ENCODE results near the gene ARMH4.

Gene ARMH4

DNA sequence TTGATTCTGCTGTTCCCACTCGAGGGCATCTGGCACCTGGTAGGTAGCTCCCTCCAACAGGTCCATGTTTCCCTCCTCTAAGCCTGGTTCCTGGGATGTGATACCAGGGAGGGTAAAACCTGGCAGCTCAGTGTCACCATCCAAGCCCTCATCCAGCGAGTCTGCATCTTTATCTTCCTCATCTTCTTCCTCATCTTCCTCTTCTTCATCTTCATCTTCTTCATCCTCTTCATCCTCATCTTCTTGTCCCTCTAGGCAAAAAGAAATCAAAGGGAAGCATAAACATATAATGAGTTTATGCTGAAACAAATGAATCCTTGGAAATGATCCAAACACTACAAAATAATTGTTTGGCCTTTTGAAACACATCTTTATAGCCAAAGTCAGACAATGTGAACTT lies 55.3 kb downstream of the ARMH4 start:
- H3K4me3 ChIP-seq (ENCODE audit: low read depth, low read length): no peak overlapping the region
- no peaks in the 10 kb centered on the region for H3K36me3 ChIP-seq (ENCODE audit: control insufficient read depth, insufficient read depth, low read length)
- no peaks in the 10 kb centered on the region for H3K4me1 ChIP-seq (ENCODE audit: control insufficient read depth, insufficient read depth, low read length)
- no peak overlapping the region for H3K27ac ChIP-seq (ENCODE audit: low read depth, low read length)
- no peak overlapping the region for H3K9ac ChIP-seq (ENCODE audit: low read depth, low read length)
- no peaks in the 10 kb centered on the region for H3K27me3 ChIP-seq (ENCODE audit: control insufficient read depth, insufficient read depth, low read length)
- H3K9me3 ChIP-seq (ENCODE audit: control insufficient read depth, insufficient read depth, low read length): no peaks in the 10 kb centered on the region

- no peaks in the 10 kb centered on the region for H3K9me3 ChIP-seq (ENCODE audit: control insufficient read depth, insufficient read depth, low read length)
Measured at GRCh38 chr14:58091883-58092630, 60.0 kb downstream of the ARMH4 start.

GRCh38 chr14:58089612-58090011 lies 62.4 kb downstream of the ARMH4 start:
- Histone ChIP-seq H3K9ac (ENCODE audit: low read depth, low read length) (no peak overlapping the region), H3K36me3 (ENCODE audit: control insufficient read depth, insufficient read depth, low read length) (no peaks in the 10 kb centered on the region), H3K27me3 (ENCODE audit: control insufficient read depth, insufficient read depth, low read length) (no peaks in the 10 kb centered on the region), H3K4me3 (ENCODE audit: low read depth, low read length) (no peak overlapping the region), H3K27ac (ENCODE audit: low read depth, low read length) (no peak overlapping the region), H3K4me1 (ENCODE audit: control insufficient read depth, insufficient read depth, low read length) (no peaks in the 10 kb centered on the region), H3K9me3 (ENCODE audit: control insufficient read depth, insufficient read depth, low read length) (no peaks in the 10 kb centered on the region)

More at GRCh38 chr14:58091883-58092630, 60.0 kb downstream of the ARMH4 start:
- Histone ChIP-seq H3K9ac (ENCODE audit: low read depth, low read length) (no peak overlapping the region), H3K4me1 (ENCODE audit: control insufficient read depth, insufficient read depth, low read length) (no peaks in the 10 kb centered on the region), H3K27me3 (ENCODE audit: control insufficient read depth, insufficient read depth, low read length) (no peaks in the 10 kb centered on the region), H3K27ac (ENCODE audit: low read depth, low read length) (no peak overlapping the region), H3K4me3 (ENCODE audit: low read depth, low read length) (no peak overlapping the region), H3K36me3 (ENCODE audit: control insufficient read depth, insufficient read depth, low read length) (no peaks in the 10 kb centered on the region)

GRCh38 chr14:58088961-58089360 lies 63.1 kb downstream of the ARMH4 start:
- H3K36me3 ChIP-seq (ENCODE audit: control insufficient read depth, insufficient read depth, low read length): no peaks in the 10 kb centered on the region
- no peaks in the 10 kb centered on the region for H3K27me3 ChIP-seq (ENCODE audit: control insufficient read depth, insufficient read depth, low read length)
- no peak overlapping the region for H3K27ac ChIP-seq (ENCODE audit: low read depth, low read length)
- no peaks in the 10 kb centered on the region for H3K4me1 ChIP-seq (ENCODE audit: control insufficient read depth, insufficient read depth, low read length)
- no peaks in the 10 kb centered on the region for H3K9me3 ChIP-seq (ENCODE audit: control insufficient read depth, insufficient read depth, low read length)
- H3K4me3 ChIP-seq (ENCODE audit: low read depth, low read length): no peak overlapping the region
- H3K9ac ChIP-seq (ENCODE audit: low read depth, low read length): no peak overlapping the region

DNA sequence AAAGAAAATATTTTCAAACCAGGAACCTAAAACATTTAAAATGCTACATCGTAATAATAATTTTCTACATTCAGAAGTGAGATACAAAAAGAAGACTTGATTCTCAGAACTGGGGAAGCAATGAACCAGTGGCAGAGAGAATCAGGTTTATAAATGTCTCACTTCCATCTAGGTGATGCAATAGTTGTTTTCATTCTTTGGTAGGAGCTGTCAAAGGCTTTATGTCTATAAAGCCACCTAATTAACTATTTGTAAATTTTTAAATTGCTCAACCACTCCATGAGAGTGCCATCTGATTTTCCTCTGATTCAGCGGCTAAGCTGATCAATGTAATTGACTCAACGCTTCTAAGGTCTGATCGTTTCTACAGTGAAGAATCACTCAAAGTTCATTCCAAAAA lies 66.1 kb downstream of the ARMH4 start:
- Histone ChIP-seq H3K27ac (ENCODE audit: low read depth, low read length) (no peak overlapping the region), H3K9ac (ENCODE audit: low read depth, low read length) (no peak overlapping the region), H3K4me1 (ENCODE audit: control insufficient read depth, insufficient read depth, low read length) (peaks cover 7% of the 10 kb centered on the region; the same call in 1 of the 2 replicates), H3K4me3 (ENCODE audit: low read depth, low read length) (no peak overlapping the region), H3K9me3 (ENCODE audit: control insufficient read depth, insufficient read depth, low read length) (no peaks in the 10 kb centered on the region), H3K27me3 (ENCODE audit: control insufficient read depth, insufficient read depth, low read length) (no peaks in the 10 kb centered on the region), H3K36me3 (ENCODE audit: control insufficient read depth, insufficient read depth, low read length) (no peaks in the 10 kb centered on the region)

- Histone ChIP-seq H3K27me3 (ENCODE audit: control insufficient read depth, insufficient read depth, low read length) (no peaks in the 10 kb centered on the region), H3K36me3 (ENCODE audit: control insufficient read depth, insufficient read depth, low read length) (no peaks in the 10 kb centered on the region), H3K4me3 (ENCODE audit: low read depth, low read length) (no peak overlapping the region), H3K27ac (ENCODE audit: low read depth, low read length) (peak overlapping the region; percentile 49), H3K4me1 (ENCODE audit: control insufficient read depth, insufficient read depth, low read length) (peaks cover 17% of the 10 kb centered on the region; the same call in 1 of the 2 replicates), H3K9ac (ENCODE audit: low read depth, low read length) (no peak overlapping the region; the same call in 1 of the 2 replicates), H3K9me3 (ENCODE audit: control insufficient read depth, insufficient read depth, low read length) (no peaks in the 10 kb centered on the region)
Measured at GRCh38 chr14:58082491-58083098, 69.4 kb downstream of the ARMH4 start.

GRCh38 chr14:58082011-58082410 lies 70.0 kb downstream of the ARMH4 start:
- Histone ChIP-seq H3K9me3 (ENCODE audit: control insufficient read depth, insufficient read depth, low read length) (no peaks in the 10 kb centered on the region), H3K36me3 (ENCODE audit: control insufficient read depth, insufficient read depth, low read length) (no peaks in the 10 kb centered on the region), H3K4me3 (ENCODE audit: low read depth, low read length) (no peak overlapping the region), H3K27me3 (ENCODE audit: control insufficient read depth, insufficient read depth, low read length) (no peaks in the 10 kb centered on the region), H3K4me1 (ENCODE audit: control insufficient read depth, insufficient read depth, low read length) (peaks cover 20% of the 10 kb centered on the region; the same call in 1 of the 2 replicates), H3K27ac (ENCODE audit: low read depth, low read length) (peak overlapping the region; percentile 49), H3K9ac (ENCODE audit: low read depth, low read length) (no peak overlapping the region; the same call in 1 of the 2 replicates)

DNA sequence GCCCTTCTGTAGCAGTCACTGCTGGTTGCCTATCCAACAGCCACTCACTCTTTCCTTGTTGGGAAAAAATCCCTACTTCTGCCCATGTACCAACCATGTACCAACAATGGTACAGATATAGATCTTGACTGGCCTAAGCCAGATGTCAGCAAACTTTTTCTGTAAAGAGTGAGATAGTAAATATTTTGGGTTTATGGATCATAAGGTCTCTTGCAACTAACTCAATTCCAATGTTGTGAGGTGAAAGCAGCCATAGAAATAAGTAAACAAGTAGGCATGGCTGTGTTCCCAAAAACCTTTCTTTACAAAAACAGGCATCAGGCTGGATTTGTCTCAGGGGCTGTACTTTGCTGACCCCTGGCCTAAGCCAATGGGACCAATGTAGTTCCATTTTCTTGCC lies 73.5 kb downstream of the ARMH4 start:
- H3K27ac ChIP-seq (ENCODE audit: low read depth, low read length): peak overlapping the region; percentile 39
- H3K36me3 ChIP-seq (ENCODE audit: control insufficient read depth, insufficient read depth, low read length): no peaks in the 10 kb centered on the region
- H3K9ac ChIP-seq (ENCODE audit: low read depth, low read length): no peak overlapping the region
- no peak overlapping the region for H3K4me3 ChIP-seq (ENCODE audit: low read depth, low read length)
- H3K27me3 ChIP-seq (ENCODE audit: control insufficient read depth, insufficient read depth, low read length): no peaks in the 10 kb centered on the region
- peaks cover 20% of the 10 kb centered on the region; the same call in 1 of the 2 replicates for H3K4me1 ChIP-seq (ENCODE audit: control insufficient read depth, insufficient read depth, low read length)
- no peaks in the 10 kb centered on the region for H3K9me3 ChIP-seq (ENCODE audit: control insufficient read depth, insufficient read depth, low read length)

- Histone ChIP-seq H3K27me3 (ENCODE audit: control insufficient read depth, insufficient read depth, low read length) (no peaks in the 10 kb centered on the region), H3K4me1 (ENCODE audit: control insufficient read depth, insufficient read depth, low read length) (peaks cover 20% of the 10 kb centered on the region; the same call in 1 of the 2 replicates), H3K9me3 (ENCODE audit: control insufficient read depth, insufficient read depth, low read length) (no peaks in the 10 kb centered on the region), H3K27ac (ENCODE audit: low read depth, low read length) (peak overlapping the region; percentile 67), H3K4me3 (ENCODE audit: low read depth, low read length) (no peak overlapping the region; the same call in 1 of the 2 replicates), H3K36me3 (ENCODE audit: control insufficient read depth, insufficient read depth, low read length) (no peaks in the 10 kb centered on the region), H3K9ac (ENCODE audit: low read depth, low read length) (0 out of 2 replicates have a peak overlapping the region, but pooled peaks have one; percentile 4)
Measured at GRCh38 chr14:58078068-58078467, 73.9 kb downstream of the ARMH4 start.

DNA sequence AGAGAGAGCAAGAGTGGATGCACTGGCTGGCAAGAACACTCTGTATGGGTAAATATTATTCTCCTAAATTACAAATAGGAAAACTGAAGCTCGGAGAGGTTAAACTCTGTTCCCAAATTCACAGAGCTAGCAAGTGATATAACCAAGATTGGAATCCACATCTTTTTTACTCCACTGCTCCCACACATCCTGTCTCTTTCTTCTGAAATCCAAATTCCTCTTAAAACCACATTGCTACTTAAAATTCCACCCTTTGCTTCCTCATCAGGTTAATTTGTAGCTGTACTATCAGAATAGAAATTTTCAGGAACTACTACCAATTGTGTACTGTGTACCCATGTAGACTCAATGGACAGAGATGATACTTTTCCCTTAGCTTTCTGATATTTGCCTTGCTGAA lies 74.4 kb downstream of the ARMH4 start:
- H3K9ac ChIP-seq (ENCODE audit: low read depth, low read length): 0 out of 2 replicates have a peak overlapping the region, but pooled peaks have one; percentile 4
- no peaks in the 10 kb centered on the region for H3K9me3 ChIP-seq (ENCODE audit: control insufficient read depth, insufficient read depth, low read length)
- peak overlapping the region; percentile 67 for H3K27ac ChIP-seq (ENCODE audit: low read depth, low read length)

DNA sequence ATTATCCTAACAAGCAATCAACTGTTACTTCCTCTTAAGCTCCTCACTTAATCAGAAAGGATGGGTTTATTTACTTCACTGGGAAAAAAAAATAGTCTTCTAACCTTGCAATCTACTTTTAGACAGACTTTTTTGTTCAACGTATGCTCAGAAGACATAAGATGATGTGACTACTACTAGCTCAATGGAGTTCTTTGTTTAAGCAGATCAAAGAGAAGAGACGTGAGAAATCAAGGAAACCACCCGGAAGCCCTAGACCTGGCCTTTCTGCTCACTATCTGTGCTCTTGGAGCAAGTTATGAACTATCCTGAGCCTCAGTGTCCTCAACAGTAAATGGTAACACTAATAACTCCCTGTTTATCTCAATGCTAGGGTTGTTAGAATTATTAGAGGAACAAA lies 78.5 kb downstream of the ARMH4 start:
- peaks cover 12% of the 10 kb centered on the region; the same call in 1 of the 2 replicates for H3K4me1 ChIP-seq (ENCODE audit: control insufficient read depth, insufficient read depth, low read length)
- H3K27me3 ChIP-seq (ENCODE audit: control insufficient read depth, insufficient read depth, low read length): no peaks in the 10 kb centered on the region
- no peak overlapping the region for H3K9ac ChIP-seq (ENCODE audit: low read depth, low read length)
- H3K4me3 ChIP-seq (ENCODE audit: low read depth, low read length): no peak overlapping the region
- no peaks in the 10 kb centered on the region for H3K9me3 ChIP-seq (ENCODE audit: control insufficient read depth, insufficient read depth, low read length)
- H3K36me3 ChIP-seq (ENCODE audit: control insufficient read depth, insufficient read depth, low read length): no peaks in the 10 kb centered on the region
- H3K27ac ChIP-seq (ENCODE audit: low read depth, low read length): no peak overlapping the region

More for the DNA sequence above, 74.4 kb downstream of the ARMH4 start:
- no peaks in the 10 kb centered on the region for H3K27me3 ChIP-seq (ENCODE audit: control insufficient read depth, insufficient read depth, low read length)
- H3K4me3 ChIP-seq (ENCODE audit: low read depth, low read length): peak overlapping the region; percentile 3; the same call in 1 of the 2 replicates
- H3K36me3 ChIP-seq (ENCODE audit: control insufficient read depth, insufficient read depth, low read length): no peaks in the 10 kb centered on the region
- peaks cover 18% of the 10 kb centered on the region; the same call in 1 of the 2 replicates for H3K4me1 ChIP-seq (ENCODE audit: control insufficient read depth, insufficient read depth, low read length)
